GM21526 (cell line): ENCODE measurements around the gene EZH1.
"Not testable (repeated sequence)": the region's sequence is repeated elsewhere in the genome, so short reads cannot be mapped to it uniquely, and the experiment has no call there.

Source experiments
- ATAC-seq: cut with Tn5 transposase; IDR thresholded peaks from one replicate; pipeline ENCODE4 v1.9.1; 2021; ENCODE audit warnings: moderate library complexity; ENCODE audit not compliant: unreplicated experiment, low FRiP score

EZH1 gene

DNA sequence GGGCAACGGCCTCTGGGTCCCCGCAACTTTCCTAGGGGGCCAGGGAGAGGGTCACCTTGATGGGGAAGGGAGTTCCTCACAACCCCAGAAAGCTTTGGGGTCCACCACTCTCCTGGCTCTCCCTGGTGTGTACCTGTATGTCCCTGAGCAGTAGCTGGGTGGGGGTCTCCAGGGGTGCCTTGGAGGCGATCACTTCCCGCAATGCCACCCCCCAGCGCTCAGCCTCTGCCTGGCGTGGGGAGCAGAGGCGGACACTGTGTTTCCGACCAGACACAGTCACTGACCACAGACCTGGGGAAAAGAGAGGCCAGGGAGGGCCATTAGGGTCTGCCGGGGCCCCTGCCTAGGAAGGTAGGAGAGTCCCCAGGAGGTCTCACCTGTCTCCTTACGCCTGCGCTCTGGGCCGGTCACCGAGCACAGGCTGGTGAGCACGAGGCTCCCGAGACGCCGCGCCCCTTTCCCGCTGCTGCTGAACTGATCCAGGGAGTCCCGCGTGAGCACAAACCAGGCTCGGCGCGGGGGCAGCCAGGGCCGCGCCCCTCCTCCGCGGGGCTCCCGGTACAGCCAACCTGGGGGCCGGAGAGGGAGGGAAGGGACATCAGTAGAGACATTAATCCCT, 71.5 kb downstream of the EZH1 start:
- ATAC-seq, result no peak

DNA sequence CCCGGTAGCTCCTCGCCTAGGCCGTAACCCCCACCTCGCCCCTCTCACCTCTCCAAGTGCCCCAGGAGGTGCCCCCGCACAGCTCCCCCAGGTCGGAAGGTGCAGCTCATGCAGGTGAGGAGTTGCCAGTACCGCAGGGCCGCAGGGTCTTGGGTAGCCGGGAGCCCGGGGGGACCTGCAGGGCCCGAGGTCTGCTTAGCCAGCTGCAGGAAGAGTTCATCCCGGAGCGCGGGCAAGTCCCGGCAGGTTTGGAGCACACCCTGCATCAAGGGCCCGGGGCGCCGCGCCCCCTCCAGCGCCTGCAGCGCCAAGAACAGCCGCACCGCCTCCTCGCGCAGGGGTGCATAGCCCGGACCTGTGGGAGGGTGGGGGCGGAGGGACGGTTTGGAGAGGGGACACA, 72.8 kb downstream of the EZH1 start:
- ATAC-seq, result no peak

DNA sequence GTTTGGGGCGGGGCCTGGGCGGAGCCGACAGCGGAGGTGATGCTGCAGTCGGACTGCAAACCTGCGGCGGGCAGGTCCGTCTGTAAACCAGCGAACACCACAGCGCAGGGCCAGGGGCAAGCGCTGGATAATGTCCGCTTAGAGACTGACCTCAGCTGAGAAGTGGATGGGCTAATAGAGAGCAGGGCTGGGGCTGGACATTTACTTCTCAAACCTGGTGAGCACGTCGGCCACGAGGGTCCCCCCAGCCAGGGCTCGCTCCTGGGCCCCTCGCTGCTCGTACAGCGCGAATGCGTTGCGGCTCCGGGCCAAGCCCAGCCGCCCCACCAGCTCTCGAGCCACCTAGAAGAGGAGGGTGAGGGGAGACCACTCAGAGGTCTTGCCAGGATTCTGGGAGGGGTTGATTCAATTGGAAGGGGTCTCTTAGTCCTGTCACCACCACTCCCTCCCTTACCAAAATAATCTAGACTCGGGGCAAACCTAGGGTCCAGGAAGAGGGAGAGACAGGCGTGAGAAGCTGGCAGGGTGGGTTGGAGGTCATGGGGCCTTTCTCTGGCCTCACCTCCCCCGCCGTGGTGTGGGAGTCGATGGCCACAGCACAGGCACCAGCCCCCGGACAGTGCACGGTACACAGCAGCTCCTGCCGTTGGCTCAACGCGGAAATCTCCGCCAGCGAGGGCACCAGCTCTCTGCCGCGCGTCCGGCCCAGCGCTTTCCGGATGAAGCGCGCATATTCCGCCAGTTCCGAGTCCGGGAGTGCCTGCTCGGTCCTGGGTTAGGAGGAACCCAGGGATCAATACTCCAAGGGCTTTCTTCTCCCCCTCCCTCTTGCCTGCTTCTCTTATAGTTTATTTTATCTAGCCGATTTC, 73.8 kb downstream of the EZH1 start:
- no peak for ATAC-seq

DNA sequence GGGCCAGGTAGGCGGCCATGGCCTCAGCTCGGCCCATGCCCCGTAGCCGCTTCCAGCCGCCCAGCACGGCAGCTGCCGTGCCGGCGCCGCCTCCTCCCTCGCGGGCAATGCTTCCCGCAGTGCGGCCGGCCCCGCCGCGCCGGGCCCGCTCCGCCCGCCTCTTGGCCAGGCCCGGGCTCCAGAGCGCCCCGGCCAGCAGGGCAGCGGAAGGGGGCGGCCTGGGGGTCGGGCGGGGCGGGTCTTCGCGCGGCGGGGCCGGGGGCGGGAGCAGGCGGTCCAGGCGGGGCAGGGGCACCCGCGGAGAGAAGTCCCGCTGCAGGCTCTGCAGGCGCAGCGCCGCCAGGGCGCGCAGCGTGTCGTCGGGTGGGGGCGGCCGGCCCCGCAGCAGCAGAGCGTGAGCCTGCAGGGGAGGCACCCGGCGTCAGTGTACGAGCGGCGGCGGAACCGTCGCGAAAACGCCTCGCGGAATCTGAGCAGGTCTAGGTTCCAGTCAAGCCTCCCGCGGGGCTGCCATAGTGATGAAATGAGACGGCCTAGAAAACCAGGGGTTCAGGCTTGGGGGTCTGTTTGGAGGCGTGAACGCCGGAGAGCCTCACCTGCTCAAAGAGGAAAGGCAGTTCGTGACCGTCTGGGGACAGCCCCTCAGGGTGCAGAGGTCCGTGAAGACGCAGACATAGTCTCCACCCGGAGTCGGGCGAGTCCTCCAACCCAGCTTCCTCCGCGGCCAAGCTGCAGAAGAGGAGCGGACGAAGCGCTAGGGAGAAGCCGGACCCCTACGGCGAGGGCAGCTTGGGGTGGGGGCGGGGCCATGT, 74.7 kb downstream of the EZH1 start:
- ATAC-seq, result no peak

DNA sequence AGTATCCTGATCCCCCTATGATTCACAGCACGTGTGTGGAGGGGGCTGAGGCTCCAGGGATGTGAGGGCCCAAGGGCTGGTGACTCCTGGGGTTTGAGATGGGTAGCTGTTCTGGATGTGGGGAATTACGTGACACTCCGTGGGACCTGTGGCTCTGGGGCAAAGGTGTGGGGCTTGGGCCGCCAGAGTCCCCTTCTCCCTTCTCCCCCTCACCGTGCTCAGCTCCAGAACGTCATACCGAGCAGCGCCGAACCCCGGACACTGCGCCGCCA, 75.2 kb downstream of the EZH1 start:
- ATAC-seq, result no peak

DNA sequence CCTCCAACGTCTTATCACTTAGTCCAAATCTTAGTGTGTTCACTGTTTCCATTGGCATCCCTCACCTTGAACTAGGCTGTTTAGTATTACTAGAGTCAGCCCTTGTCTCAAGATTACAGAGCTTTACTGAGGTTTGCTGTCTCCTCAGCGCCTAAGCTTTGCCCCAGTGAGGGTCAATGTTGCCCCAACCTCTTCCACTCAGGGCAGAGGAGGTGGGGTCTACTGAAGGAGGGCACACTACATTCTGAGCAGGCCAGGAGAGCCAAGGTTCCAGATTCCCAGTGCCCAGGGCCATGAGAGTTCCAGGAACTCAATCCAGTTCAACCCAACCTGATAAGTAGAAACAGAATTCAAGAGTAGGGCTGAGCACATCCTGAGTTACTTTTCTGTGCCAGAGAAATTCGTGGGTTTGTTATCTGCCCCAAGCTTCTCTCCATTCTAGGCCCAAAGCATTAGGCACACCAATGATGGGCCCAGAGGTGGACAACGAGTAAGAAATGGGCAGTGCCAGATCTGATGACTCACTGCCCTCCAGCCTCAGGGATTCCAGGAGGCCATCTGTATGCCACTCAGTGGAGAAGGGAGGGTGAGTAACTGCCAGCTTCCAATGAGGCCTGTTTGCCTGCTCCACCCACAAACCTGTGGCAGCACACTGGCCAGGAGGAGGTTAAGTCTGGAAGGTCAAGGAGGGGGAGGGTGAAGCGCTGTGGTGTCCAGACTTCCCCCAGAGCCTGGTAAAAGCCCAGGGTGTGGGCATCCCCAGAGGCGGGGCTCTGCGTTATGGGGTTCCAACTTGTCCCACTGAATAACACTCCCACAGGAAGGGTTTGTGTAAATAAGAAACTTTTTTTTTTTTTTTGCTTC, 77.5 kb downstream of the EZH1 start:
- ATAC-seq, result no peak

DNA sequence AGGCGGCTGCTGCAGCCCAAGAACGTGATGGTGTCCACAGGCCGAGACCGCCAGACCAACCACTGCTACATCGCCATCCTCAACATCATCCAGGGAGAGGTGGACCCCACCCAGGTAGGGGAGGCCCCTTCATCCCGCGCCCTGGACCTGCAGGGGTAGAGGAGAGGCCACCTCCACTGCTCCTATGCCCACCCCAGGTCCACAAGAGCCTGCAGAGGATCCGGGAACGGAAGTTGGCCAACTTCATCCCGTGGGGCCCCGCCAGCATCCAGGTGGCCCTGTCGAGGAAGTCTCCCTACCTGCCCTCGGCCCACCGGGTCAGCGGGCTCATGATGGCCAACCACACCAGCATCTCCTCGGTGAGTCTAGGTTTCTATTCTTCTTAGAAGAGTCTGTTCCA, 78.7 kb downstream of the EZH1 start:
- not testable (repeated sequence) for ATAC-seq

DNA sequence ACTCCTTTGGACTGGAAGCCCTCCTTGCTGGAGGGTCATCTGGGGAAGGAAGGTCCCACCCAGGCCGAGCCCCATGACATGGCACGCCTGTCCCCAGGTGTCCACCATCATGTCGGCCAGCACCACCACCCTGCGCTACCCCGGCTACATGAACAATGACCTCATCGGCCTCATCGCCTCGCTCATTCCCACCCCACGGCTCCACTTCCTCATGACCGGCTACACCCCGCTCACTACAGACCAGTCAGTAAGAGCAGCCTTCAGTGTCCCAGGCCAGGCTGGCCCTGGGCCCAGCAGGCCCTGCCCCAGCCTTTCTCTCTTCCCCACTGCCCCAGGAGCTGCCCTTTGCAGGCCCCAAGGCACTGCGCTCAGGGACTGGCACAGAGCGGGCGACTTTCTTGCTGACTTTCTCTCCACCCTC, 79.2 kb downstream of the EZH1 start:
- ATAC-seq, result no peak

DNA sequence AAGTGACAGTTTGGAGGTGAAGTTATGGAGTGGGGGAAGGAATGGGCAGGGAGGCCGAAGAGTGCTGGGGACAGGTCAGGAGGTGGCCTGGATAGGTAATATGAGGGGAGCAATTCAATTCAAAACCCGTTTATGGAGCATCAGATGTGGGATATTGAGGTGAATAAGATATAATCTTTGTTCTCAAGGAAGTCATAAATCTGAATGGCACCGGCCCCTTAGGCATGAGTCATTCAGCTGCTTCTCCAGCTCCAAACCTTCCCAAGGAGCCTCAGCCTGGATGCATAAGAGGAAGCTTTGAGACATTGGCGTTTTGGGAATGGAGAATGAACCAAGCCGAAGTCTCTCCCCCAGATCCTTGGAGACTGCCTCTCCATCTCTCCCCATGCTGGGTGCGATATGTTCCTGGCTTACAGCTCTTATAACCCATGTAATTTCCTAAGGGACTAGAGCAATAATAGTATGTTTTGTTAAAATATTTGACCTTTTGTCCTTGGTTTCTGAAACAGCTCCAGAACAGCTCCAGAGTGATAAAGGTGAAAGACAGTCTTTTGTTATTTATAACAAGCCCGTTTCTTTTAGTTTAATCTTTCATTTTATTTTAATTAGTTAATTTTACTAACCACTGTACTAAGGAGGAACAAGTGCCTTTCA, 84.0 kb downstream of the EZH1 start:
- ATAC-seq, result no peak

DNA sequence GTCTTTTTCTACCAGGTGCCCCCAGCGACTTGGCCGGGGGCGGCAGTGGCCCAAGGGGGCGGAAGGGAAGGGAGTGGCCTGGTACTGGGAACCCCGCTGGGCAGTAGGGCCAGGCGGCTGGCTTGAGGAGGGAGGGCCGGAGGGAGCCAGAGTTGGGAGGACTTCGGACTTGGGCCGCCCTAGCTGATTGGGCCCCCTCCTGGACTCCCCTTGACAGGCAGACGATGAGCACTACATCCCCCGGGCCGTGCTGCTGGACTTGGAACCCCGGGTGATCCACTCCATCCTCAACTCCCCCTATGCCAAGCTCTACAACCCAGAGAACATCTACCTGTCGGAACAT, 84.9 kb downstream of the EZH1 start:
- not testable (repeated sequence) for ATAC-seq

DNA sequence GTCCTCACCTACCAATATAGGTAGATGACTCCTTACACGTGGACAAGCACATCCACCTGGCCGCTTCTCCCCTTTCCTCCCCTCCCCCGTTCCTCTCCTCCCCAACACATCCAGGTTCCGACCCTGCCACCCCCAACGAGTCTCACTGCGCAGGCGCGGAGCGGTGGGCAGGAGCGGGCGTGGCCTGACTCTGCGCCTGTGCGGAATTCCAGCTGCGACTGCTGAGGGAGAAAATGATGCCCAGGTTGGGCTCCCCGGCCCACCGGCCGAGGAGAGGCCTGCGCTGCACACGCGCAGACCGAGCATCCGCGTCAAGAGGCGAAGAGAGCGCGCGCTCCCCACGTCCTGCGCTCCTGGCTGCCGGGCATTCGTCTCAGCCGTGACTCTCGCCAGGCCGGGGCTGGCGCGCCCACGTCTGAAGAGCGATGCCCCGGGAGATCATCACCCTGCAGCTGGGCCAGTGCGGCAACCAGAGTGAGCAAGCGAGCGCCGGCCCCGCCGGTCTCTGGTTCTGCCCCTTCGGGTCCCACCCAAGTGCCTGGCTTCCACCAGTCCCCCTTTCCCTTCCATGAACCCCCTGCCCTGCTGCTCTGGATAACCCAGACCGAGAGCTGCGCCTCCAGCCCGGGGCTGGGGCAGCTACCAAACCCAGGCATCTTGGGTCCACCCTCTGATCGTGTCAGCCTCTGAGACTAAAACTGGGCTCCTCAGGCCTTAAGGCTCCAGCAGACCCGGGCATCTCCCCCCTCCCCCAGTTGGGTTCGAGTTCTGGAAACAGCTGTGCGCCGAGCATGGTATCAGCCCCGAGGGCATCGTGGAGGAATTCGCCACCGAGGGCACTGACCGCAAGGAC, 85.5 kb downstream of the EZH1 start, which contains the start of gene TUBG2:
TSS of gene TUBG2 (plus strand) at position 206 of the 853 bp plus-strand sequence. CDS start at position 426, 220 bp downstream.
- ATAC-seq, result no peak

DNA sequence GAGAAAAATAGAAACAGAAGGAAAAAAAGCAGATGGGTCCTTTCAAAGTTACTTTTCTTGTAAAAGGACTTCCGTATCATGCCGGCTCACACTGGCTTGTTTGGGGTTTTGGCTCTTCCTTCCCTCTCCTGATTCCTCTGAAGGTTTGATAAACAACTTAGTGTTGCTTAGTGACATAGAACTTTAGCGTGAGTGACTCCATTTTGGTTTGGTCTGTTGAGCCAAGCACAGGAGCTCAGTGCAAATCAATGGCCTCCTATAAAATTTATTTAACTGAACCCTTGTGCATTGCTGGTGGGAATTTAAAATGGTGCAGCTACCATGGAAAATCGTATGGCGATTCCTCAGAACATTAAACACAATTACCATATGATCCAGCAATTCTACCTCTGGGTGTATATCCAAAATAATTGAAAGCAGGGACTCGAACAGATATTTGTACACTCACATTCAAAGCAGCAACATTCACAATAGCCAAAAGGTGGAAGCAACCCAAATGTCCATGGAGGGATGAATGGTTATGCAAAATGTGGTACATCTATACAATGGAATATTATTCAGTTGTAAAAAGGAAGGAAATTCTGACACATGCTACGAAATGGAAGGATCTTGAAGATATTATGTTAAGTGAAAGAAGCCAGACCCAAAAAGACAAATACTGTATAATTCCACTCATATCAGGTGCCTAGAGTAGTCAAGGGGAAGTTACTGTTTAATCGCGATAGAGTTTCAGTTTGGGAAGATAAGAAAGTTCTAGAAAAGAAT, 86.8 kb downstream of the EZH1 start:
- no peak for ATAC-seq

DNA sequence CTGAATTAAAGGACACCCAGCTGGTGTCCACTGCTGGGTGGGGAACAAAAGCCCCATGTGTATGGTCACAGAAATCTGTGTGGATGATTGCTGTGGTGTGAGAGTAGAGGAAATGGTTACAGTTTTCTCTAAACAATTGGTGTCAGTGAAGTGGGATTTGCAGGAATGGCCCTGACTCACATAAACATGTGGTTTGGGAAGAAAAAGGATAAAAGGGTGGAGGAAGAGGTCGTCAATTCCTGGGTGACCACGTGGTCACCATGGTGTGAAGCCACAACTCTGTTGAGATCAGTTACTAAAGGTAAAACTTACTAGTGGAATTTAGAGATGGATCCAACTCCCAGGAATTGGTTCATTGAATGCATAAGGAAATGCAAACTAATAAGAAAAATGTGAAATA, 89.3 kb downstream of the EZH1 start:
- no peak for ATAC-seq

DNA sequence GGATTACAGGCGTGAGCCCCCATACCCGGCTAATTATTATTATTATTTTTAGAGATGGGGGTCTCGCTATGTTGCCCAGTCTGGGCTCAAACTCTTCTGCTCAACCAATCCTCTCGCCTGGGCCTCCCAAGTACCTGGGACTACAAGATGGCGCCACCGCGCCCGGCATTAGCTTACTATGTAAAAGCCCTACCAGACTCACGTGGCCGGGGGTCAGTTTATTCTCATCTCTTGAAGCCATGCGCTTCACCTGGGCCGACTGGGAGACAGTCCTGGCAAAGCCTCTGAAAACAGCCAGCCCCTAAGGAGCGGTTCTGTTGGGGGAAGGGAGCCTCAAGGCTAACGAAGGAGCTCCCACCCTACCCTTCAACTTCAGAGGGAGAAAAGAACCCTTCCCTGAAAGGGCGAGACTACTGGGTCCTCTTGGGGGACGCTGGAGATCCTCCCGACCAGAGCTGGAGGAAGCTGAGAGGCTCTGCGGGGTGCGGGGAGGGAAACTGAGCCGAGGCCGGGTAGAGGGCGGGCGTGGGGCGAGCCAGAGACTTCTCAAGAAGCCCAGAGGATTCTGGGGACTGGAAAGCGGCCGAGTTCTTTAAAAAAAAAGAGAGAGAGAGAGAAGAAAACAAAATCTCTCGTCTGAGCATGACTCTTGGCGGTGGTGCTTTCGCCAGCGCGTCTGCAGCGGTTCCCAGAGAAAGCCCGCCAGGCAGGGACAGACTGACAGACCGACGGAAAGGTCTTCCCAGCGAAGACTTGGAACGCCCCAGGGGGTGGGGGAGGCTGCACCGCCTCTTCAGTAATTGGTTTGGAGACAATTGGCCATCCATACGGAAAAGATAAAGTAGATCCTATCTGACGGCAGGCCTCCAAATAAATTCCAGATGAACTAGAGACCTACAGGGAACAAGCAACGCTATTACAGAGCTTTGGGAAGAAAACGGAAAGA, 91.4 kb downstream of the EZH1 start:
- ATAC-seq, result no peak

DNA sequence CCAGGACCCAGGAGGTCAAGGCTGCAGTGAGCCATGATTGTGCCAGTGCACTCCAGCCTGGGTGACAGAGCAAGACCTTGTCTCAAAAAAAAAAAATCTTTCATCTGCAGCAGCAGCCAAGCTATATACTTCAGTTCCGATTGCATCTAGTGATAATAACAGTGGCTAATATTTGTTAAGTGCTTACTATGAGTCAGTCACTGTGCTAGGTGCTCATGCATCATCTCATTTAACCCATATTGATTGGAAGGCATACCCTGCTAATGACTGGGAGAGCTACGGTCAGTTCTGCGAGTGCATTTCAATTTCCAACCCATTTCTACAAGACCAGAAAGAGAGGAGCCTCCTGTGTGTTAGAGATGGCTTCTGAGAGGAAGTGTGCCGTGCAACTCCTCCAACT, 93.4 kb downstream of the EZH1 start:
- ATAC-seq, result no peak
